Dermis microvascular lymphatic vessel endothelial cell (primary cell): ENCODE data around the gene TGFBR1. TPM values are rescaled to one million over a fixed set of nuclear protein-coding genes. Genes with fewer than 3 reads are reported as not detected.

ENCODE experiments used
- DNase-seq, 2 donors: peaks; one replicate each; pipeline versions ENCODE4 v3.0.0 to v3.0.0-alpha.2; 2010; ENCODE audit warnings: low read depth in 2 of 2
- total RNA-seq: library from RNA; depleted of rRNA; stranded (reverse); fragments of >200 nt; gene quantifications from 2 replicates; pipeline ENCODE4 v1.2.1, GENCODE V29; 2014

TGFBR1 gene
- 11.3 and 14.0 TPM in 2 replicates for total RNA-seq

DNA sequence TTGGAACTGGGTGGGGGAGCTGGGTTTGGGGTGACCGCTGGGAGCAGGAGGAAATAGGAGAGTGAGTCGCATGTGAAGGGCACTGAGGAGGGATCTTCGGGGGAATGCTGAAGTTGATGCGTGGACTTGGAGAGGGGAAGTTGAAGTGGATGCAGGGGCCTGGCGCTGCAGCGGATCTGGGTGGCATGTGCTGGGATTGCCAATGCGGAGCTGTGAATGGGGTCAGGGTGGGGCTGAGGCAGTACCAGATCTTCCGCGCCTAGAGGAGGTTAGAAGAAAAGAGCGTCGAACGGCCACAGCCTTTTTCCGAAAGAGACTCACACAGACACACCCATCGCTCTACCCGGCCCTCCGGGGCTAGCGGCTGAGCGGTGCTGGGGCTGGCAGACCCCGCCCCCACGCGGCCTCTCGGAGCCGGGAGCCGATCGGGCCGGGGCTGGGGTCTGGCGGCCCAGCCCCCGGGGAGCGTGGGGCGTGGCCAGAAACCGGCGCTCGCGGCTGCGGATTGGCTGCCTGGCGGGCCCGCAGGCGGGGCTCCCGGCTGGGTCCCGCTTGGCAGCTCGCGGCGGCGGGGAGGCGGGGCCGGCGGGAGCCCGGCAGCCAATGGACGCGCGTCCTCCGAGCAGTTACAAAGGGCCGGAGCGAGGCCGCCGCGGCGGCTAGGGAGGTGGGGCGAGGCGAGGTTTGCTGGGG is at the start of gene TGFBR1:
TSS of gene TGFBR1 (plus strand) at position 655 of the 693 bp plus-strand sequence. CDS start 93 bp downstream, outside the sequence.
- peak; percentile 65 to 94 for DNase-seq

DNA sequence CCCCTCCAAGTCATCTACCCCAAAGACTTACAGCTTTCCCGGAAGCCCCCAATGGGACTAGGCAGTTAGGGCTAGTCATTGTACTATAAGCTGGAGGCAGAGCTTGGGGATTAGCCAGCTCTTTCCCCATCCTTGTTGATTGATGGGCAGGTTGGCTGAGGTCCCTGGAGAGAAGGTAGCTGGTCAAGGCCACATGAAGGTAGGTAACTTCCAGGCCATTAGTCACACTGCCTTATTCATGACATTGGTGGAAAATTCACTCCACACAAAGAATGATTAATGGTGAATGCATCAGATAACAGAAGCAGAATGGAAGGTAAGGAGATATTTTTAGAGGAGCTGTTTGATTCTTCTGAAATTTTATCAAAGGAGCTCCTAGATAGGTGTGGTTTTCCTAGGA is 49.5 kb upstream of the TGFBR1 start:
- no peak for DNase-seq

DNA sequence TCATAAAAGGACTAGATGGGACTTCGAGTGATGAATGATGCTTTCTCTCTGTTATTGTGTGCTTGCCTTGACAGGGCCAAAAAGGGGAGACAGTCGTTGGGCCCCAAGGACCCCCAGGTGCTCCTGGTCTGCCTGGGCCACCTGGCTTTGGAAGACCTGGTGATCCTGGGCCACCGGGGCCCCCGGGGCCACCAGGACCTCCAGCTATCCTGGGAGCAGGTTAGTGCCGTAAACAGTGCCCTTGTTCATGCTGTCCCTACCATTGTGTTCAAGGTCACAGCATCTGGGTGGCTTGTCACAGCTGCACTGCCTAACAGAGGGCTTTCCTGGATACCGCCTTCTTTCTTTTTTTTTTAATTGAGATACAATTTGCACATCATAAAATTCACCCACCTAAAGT is 48.7 kb upstream of the TGFBR1 start:
- DNase-seq, result no peak

DNA sequence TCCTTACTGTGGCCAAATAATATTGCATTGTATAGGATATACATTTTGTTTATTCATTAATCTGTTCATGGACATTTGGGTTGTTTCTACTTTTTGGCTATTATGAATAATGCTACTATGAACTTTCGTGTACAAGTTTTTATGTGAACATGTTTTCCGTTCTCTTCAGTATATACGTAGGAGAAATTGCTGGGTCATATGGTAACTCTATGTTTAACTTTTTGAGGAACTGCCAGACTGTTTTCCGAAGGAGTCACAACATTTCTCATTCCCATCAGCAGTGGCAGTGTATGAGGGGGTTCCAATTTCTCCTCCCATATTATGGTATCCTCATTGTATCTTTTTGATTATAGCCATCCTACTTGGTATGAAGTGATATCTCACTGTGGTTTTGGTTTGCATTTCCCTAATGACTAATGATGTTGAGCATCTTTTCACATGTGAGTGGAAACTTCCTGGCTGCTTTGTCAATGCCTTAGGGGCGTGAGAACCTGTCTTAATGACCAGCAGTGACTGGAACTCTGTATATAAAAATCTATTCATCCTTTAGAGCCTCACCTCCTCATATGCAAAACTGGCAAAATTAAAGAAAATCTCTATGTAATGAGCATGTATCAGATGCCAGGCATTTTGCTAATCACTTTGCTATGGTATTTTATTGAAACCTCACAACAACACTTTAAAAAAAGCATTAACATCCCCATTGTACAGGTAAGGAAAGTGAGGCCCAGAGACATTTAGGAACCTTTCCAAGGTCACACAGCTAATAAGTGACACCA is 47.8 kb upstream of the TGFBR1 start:
- DNase-seq, result no peak

DNA sequence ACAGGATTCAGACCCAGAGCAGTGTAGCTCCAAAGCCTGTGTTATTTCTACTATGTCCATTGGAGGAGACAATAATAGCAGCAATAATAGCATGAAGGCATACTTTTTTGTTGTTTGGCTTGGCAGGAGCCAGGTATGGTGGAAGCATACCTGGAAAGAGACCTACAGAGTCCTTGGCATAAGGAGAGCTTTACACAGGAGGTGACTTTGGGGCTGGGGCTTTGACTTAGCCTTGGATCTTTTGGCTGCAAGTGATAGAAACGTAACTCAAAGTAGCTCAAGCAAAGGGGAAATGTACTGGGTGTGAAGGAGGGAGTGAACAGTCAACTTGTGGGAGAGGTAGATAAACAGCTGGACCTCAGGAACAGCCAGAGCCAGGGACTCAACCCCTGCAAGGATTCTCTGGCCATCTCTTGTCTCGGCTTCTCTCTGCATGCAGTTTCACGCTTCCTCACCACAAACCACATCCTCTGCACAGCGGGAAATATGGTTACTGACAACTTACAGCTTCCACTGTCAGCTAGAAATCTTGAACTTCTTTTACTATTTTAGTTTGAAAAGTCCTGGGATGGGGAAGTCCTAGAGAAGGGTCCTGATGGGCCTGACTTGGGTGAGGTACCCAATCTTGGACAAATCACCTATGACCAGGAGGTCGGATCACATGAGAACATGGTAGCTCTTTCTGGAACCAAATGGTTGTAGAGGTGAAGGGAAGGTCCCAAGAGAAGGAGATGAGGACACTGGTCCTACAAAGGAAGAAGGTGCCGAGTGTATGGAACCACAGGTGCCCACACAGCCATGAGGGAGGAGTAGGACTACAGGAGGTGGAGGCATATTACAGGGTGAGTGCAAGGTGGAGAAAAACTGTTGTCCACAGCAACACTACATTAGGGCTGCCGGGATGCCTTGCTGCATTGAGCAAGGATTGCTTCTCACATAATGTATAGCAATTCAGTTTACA is 47.0 kb upstream of the TGFBR1 start:
- DNase-seq, result no peak

DNA sequence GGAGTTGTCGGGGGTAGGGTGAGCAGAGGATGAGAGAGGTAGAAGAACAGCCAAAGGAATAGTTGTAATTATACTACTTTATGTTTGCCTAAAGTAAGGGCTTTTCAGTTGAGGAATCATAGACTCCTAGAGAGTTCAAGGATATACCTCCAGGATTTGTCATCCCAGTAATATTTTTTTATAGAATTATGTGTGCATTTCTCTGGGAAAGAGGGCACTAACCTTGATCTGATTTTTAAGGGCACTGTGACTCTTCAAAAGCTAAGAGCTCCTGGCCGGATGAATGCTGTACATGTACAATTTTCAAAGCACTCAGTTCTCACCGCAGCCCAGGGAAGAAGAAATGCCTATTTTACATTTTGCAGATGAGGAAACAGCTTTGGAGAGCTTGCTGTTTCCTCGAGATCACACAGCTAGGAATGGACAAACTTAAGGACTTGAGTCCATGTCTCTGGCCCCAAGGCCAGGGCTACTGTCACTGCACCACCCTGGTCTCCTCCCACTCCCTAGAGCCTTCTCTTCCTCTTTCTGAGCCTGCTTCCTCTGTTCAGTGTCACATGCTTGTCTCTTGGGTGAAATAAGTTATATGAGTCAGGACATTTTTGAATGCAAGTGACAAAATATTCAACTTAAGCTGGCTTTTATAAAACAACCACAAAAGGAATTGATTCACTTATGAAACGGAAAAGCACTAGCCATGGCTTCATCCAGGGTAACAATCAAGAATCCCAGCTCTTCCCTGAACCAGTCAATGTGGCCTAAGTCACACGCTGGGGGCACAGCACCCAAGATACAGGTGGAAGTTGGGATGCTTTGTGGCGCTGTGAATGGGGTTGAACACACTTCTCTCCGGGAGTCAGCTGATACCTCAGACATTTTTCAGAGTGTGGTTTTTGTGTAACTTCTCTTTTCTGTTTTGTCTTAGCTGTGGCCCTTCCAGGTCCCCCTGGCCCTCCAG is 45.7 kb upstream of the TGFBR1 start:
- no peak for DNase-seq

DNA sequence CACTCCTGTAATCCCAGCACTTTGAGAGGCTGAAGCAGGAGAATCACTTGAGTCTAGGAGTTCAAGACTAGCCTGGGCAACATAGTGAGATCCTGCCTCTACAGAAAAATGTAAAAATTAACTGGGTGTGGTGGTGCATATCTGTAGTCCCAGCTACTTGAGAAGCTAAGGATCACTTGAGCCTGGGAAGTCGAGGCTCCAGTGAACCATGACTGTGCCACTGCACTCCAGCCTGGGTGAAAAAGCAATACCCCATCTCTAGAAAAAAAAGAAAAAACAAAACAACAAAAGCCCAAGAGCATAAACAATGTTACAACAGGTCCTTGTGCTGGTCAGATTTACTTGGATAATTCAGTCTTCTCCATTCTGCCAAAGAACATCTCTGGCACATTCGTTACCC is 44.3 kb upstream of the TGFBR1 start:
- DNase-seq, result no peak

DNA sequence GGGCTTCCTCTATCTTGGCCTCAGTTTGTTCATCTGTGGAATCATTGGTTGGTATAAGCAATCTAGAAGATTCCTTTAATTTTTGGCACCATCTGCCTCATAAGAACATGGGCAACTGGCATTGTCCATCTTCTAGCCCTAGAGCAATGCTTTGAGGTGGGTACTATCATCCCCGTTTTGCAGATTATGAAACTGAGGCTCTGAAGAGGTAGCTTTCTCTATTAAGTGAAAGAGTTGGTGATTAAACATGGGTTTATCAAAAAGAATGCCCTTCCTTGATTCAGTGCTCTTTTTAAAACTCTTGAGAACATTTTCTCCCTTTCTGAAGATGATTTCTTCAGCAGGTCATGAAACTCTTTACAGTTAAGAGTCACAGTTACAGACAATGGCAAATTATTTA is 42.4 kb upstream of the TGFBR1 start:
- DNase-seq, result no peak

DNA sequence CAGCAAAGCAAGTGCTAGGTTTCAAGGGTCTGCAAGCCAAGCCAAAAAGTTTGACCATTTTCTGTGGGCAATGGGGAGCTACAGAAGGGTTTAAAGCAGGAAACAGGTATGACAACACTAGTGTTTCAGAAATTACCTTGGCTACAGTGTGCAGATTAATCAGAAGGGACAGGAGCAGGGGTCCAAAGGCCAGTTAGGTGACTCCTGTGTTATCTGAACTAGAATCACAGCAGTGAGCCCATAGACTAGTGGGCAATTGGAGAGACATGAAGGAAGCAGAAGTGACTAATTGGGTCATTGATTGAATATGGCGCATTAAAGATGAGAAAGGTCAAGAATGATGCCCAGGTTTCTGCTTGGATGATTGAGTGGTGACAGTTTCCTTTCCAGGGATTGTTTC is 41.4 kb upstream of the TGFBR1 start:
- no peak for DNase-seq

DNA sequence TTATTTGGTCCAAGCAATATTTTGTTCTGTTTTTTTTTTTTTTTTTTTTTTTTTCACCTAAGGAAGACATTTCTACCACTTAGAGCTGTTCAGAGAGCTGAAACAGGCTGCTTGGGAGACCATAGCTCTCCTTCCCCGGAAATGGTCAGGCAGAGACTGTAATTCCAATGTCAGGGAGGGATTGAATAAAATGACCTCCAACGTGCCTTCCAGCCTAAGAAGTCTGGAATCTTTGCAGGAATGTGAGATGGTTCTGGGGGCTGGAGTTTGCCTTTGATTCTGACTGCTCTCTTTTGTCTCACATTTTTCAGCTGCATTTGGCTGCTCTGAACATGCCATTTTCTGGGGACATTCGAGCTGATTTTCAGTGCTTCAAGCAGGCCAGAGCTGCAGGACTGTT is 38.3 kb upstream of the TGFBR1 start:
- no peak for DNase-seq

DNA sequence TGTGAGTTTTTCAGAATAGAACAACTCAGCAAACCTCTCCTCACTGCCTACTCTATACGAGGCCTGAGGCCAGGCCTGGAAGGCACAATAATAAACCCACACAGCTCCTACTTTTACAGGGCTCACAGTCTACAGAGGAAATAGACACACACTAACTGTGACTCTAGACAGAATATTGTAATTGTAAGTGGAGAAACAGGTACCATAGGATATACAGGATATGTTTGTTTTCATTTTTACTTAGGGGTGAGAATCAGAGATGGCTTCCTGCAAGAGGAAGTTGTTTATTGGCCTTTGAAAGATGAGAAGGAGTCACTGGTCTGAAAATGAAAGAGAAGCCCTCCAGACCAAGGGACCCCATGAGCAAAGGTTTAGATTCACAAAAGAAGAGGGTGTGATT is 35.8 kb upstream of the TGFBR1 start:
- peak in 1 of 2 donors; percentile 25 for DNase-seq

DNA sequence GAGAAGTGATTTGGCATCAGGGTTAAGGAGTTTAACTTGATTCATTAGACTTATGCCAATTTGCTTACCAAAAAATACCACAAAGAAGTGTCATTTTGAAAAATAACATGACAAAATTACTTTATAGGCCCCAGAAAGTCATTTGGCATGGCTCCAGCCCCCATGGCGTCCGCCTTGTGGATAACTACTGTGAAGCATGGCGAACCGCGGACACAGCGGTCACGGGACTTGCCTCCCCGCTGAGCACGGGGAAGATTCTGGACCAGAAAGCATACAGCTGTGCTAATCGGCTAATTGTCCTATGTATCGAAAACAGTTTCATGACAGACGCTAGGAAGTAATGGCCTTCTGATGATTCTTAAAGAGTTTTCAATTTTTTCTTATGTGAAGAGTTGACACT is 35.4 kb upstream of the TGFBR1 start:
- no peak for DNase-seq

DNA sequence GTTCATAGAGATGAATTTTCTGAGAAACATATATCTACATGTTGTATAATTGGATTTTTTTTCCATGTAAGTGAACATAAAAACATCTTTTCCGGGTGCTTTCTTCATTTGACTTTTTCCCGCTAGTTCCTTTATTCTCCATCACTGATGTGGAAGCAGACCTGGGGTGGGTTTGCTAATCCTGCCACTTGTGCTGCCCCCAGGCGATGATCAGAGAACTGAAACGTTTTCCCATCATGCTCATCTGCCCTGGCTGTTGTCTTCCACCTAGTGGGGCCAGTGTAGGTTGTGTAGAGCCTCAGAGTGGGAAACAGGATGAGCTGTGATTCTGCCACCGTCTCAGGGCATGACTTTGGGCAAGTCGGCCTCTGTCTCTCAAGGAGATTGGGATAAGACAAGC is 34.2 kb upstream of the TGFBR1 start:
- no peak for DNase-seq

DNA sequence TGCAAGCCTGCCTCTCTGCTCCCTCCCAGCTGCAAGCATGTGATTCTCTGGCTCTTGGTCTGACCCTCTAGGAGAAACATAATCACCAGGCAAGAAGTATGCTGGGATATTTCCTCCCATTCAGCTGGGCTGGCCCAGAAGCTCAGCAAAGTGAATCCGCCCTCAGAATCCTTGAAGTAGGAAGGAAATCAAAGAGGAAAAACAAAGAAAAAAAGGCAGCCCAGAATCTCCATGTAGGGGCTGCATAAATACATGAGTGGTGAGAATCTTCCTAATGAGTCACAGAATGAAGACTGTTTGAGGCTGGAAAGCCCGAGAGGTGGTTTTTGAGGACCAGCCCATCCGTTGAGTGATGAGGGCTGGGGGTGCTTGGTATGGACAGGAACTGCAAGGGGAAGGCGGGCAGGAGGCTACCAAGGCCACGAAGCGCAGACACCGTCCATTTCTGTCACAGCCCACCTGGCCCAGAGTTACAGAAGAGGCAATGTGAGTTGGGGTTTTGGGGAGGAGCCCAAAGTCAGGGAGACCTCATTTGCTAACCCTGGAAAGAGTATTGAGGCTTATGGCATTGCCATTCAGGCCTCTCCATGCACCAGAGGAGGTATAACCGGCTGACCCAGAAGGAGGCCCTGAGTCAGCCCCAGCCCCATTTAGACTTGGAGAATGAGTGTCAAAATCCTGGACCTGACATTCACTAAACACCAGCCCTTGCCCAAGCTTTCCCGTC is 33.4 kb upstream of the TGFBR1 start:
- peak in 1 of 2 donors; percentile 54 for DNase-seq

DNA sequence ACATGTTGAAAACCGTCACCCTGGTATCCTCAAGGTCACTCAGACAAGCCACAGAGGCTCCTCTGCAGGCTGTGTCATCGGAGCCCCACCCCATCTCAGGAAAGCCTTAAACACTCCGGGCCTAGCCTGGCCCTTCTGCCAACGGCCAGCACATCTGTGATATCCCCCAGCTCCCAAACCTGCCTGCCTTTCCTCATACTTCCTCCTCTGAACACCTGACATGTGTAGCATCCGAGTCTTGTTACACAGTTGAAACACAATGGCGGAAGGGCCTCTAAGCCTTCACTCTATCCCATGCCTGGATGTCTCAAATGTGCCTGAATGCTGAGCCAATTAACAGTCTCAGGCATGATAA is 32.9 kb upstream of the TGFBR1 start:
- DNase-seq, result no peak

DNA sequence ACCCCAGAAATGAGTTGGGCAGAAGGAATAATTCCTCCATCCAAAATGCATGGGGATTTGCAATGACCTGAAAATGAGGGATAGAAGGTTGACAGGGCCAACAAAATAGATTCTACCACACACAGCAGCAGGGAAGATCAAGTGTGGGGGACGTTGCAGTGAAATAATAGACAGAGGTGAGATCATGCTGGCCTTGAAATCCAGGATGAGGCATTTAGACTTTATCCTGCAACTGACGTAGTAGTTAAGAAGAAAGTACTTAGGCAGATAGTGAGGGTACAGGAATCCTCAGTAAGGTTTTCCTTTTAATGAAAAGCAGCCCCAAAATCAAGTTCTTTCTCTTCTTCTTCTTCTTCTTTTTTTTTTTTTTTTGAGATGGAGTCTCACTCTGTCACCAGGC is 31.6 kb upstream of the TGFBR1 start:
- DNase-seq, result no peak

DNA sequence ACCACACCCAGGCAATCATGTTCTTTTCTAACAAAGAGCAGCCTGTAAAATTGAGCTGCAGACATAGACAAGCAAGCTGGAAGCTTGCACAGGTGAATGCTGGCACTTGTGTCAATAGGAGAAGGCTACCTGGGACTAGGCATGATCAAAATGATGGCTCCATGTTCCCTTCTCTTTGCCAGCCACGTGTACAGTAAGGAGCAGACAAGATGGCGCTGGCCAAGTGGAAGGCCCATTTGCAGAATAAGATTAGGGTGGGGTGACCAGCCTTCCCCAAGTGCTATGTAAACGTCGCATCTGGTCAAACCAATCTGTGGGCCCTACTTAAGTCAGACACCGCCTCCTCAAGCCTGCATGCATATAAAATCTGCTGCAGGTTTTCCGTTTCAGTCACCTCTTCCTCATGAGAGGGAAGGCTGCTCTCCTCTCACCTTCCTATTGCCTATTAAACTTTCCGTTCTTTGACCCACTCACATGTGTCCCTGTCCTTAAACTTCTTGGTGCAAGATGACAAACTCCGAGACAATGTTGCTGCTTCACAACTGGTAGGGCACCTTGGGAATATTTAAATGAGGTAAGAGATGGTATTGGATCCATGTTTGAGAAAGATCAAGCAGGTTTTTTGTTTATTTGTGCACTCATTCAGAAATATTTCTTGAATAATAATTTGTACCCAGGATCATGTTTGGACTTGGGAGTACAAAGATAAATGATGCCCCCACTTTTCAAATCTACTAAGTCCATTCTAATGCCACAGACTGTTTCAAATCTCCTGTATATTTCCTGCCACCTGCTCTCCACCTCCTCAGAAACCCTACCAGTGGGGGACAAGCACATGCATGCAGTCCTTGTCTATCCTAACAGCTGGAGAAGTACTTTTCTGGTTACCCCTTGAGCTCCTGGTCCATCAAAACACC is 30.7 kb upstream of the TGFBR1 start:
- no peak for DNase-seq

DNA sequence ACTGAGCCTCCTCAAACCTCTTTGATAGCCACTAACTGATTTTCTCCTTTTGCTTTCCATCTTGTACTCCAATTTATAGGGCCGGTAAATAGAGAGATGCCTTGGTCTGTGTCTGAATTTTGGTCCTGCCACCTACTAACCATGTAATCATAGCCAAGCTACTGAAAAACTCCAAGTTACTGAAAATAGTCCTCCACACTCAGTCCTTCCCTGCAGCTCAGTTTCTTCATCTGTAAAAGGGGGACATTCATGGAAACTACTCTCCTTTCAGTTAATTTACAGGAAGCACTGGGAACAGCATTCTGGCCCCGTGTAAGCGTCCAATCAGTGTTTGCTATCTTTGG is 30.0 kb upstream of the TGFBR1 start:
- no peak for DNase-seq

DNA sequence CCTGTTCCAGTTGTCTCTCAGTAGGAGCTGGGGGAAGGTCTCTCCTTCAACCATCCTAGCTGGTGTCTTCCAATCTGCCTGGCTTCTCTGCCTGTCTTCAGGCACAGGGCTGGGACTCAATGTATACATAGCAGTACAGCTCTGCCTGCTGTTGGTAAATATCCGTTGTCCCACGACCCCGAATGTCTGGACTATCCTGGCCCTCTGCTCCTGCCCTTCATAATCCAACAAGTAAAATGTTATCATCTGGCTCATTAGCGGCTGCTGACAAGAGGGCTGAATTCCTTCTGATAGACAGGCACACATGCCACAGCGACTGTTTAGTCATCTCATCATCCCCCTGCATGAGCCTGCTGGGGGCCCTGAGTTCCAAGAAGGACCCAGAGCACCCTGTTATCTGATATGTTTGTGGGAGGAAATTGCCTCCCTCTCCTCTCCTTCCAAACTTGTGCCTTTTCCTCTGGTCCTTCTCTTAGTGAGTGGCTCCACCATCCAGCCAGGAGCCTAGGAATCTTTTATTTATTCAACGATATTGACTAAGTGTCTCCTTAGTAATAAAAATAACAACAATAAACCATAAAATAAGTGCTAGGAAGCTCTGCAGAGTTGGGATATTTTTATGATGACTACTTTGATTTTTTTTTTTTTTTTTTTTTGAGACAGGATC is 29.5 kb upstream of the TGFBR1 start:
- DNase-seq, result no peak
